ENCODE measurements around the gene SMYD3.

SMYD3 gene

DNA sequence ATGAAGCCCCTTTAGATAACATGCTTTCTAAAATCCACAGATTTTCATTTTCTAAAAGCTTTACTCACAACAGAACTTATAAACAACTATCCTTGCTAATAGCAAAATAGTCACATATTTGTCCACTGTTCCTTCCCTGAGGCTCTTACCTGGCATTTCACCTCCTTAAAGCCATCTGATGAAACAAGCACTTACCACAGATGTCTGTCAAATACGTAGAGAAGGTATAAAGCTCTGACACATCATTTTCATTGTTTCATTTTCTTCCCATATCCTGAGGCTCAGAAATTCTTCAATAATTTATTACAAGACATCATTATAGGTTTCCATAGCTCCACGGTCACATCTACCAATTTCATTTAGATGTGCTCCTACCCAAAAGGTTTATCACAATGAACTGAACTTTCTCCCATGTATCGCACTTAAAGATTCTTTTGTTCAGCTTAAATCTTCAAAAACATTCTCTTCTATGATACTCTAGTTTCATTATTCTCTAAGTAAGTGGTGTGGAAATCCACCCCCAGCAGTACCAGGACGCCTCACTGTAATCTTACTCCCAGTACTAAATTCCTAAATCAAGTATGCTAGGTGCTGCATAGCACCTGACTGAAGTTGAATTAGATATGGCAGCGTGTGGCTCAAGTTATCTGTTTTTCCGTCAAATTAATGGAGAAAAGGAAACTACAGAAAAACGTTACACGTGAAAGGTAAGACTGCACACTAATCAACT is 569.6 kb downstream of the SMYD3 start:
- DNase-seq = no peak

DNA sequence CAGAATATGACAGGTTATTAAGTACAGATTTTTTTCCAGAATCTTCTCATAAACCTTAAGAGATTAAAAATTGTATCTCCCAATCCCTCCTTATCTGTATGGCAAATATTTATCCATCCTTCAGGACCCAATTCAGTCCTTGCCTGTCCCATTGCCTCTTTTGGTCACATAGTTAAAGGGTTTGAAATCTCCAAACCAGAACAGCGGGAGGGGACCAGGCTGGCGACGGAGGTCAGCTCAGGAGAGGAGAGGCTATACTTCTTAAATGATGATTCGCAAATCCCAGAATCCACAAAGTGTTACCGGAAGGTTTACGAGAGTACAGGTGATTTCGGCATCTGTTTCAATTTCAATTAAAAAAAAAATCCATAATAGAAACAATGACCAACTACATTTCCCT is 572.7 kb downstream of the SMYD3 start:
- no peak for DNase-seq

DNA sequence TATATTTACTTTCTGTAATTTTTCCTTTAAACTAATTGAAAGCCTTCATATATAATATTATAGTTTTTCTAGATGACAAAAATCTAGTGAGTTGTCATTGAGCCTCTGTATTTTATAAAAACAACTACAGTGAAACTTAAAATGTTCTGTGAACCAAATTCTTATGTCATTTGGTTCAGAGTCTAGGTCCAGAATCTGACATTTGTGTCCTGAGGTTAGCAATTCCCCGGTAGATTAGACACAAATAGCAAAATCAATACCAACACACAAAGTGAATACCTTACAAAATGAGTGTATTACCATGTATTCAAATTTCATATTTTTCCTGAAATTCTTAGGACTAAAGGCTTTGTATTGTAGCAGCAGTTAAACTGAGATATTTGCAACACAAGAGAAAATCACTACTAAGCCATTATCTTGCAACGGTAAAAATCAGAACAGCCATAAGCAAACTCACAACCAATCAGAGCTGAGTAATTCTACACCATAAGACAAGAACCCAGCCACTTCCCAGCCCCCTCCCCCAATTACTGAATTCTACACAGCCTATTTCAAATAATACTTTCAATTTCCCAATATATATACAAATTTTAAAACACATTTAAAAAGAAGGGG is 573.5 kb downstream of the SMYD3 start:
- no peak for DNase-seq

DNA sequence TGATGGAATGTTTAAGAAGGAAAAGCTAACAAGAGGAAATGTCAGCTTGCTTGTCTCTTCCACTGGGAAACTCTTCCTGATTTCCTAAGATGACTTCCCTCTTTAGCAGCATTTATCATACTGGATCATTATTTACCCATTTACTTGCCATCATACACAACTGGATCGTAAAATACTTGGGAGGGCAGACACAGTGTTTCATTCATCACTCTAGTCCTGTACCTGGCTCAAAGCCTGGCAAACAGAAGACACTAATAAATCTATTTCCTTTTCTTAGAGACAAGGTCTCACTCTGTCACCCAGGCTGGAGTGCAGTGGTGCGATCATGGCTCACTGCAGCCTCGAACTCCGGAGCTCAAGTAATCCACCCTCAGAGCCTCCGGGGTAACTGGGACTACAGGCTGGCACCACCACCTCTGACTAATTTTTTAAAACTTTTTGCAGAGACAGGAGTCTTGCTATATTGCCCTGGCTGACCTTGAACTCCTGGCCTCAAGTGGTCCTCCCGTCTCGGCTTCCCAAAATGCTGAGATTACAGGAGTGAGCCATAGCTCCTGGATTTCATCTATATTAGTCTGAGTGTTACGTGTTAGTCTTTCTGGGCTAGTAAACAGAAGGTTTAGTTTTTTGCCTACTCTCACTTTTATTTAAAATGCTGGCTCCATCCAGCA is 574.6 kb downstream of the SMYD3 start:
- DNase-seq = no peak

DNA sequence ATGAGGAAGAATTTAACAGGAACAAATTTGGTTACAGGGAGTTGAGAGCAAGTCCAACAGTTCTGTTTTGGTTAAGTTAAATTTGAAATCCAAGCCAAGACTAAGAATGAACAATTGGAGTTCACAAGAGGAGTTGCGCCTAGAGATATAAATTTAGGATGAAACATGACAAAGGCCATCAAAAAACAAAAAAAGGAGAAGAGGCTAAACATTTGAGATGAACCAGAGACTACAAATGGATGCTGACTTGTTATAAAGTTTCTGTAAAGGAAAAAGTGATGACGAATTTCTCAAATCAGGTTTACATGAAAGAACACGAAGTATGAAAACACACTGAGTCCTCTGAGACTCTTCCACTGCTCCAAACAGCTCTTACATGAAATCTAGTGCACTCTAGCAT is 575.6 kb downstream of the SMYD3 start:
- DNase-seq = no peak

DNA sequence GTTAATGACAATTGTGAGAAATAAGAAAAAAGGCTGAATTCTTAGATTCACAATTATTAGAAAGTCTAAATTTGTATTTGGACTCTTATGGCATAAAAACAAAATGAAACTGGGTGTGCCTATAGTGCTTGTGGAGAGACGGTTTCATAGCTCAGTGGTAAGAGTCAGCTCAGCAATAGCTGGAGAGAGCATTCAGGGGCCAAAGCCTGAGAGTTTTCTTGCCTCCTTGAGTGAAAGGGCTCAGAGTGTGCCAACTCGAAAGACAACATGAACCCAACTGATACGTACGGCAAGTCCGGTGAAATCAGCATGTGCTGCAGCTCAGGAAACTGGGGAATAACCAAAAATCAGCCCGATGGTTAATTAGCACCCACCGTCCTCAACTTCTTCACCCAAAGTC is 577.9 kb downstream of the SMYD3 start:
- DNase-seq = no peak

DNA sequence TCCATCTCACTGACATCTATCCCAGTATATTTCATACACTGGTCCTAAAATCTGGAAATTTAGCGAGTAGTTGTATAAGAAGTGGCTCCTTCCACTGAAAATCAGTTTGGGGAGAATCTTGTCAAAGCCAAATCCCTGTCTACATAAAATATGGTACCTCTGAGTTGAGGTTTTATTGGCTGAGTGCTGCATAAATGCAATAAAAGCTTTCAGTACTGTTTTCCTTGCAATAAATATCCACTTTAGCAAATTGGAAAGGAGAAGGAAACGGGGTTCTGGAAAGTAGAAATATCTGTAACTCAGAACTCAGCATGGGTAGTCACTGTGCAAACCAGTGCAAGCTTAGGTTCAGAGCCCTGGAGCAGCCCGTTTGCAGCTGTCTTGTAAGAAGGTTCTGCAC is 580.2 kb downstream of the SMYD3 start:
- no peak for DNase-seq

DNA sequence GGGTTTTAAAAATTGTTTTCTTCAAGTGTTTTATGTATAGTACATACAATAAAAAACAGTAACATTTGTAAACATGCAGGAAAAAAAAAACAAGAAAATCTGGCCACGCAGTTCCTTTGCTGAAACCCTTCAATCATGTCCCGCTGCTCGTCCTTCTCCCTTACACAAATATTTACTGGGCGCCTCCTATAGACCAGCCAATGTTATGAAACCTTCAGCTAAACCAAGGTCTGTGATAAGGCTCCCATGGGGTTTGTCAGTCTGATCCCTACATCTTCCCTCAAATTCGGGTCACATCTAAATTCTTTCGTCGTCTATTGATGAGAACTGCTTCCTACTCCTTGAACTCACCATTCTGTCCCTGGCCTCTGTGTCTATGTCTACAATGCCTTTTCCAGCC is 583.9 kb downstream of the SMYD3 start:
- DNase-seq = no peak

DNA sequence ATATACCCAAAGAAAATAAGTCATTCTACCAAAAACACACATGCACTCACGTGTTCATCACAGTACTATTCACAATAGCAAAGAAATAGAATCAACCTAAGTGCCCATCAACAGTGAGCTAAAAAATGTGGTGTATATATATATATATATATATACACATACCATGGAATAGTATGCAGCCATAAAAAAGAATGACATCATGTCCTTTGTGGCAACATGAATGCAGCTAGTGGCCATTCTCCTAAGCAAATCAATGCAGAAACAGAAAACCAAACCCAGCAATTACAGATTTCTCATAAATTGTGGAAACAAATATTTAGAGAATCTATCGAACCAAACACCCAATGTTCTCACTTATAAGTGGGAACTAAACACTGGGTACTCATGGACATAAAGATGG is 585.7 kb downstream of the SMYD3 start:
- no peak for DNase-seq

DNA sequence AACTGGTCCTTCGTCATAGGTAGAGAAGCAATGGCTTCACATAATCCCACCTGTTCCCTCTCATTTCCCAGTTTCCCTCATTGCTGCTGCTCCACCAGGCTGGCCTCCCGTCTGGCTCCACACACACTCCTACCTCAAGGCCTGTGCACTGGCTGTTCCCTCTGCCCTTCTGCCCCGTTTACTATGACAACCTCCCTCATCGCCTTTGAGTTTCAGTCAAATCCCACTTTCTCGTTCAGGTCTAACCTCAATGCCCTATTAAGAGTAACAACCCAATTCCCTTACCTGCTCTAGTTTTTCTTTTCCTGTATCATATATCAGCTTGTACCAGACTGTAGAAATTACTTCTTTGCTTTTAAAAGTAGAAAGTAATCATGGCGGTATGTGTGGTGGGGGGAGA is 589.7 kb downstream of the SMYD3 start:
- no peak for DNase-seq

DNA sequence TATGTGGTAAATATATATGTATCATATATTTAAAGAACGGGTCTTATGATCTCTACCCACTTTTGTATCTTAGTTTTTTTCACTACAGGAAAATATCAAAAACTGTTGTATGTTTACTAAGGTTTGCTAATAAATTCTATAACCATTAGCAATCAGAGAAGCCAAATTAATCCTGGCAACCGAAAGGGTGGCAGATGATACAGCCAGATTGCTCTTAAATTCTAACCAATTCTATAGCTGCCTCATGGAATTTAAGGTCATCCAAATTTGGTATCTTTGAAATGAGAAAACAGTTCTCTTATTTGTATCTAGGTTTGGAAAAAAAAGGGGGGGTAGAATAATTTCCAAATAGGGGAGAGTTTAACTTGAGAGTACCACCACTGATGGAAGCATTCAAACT is 591.2 kb downstream of the SMYD3 start:
- DNase-seq = no peak

DNA sequence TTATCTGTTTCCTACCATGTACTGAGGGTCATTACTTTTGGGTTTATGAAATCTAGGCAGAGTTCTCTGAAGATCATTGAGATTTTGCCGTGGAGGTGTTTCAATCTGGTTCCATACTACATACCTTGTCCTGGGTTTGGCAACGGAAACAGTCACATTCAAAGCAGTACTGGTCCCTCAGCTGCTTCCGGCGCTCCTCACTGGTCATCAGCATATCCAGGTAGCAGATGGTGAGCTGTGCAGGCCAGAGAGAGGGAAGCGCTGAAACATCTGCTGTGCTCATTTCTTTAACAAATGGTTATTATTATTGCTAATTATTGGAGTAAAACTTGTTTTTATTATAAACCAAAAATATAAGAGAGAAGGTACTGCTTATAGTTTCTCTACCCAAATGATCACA is 591.7 kb downstream of the SMYD3 start:
- DNase-seq = no peak

DNA sequence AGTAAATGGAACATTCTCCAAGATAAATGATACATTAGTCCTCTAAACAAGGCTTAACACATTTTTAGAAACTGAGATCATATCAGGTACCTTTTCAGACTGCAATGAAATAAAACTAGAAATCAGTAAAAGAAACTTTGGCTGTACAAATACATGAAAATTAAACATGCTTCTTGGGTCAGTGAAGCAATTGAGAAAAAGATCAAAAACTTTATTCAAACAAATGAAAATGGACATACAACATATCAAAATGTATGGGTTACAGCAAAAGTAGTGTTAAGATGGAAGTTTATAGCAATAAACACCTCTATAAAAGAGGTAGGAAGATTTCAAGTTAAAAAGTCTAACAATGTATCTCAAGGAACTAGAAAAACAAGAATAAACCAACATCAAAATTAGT is 598.5 kb downstream of the SMYD3 start:
- no peak for DNase-seq

DNA sequence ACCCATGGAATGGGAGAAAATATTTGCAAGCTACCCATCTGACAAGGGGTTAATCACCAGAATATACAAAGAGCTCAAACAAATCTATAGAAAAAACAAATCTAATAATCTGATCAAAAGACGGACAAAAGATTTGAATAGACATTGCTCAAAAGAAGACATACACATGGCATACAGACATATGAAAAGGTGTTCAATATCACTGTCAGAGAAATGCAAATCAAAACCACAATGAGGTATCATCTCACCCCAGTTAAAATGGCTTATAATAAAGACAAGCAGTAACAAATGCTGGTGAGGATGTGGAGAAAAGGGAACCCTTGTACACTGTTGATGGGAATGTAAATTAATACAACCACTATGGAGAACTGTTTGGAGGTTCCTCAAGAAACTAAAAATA is 600.9 kb downstream of the SMYD3 start:
- no peak for DNase-seq

DNA sequence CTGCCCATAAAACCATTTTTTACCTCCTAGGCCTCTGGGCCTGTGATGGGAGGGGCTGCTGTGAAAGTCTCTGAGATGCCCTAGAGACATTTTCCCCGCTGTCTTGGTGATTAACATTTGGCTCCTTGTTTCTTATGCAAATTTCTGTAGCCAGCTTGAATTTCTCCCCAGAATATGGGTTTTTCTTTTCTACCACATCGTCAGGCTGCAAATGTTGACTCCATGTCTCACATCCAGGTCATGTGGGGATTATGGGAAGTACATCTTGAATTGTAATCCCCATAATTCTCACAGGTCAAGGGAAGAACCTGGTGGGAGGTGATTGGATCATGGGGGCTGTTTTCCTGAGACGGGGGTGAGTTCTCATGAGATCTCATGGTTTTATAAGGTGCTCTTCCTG is 603.2 kb downstream of the SMYD3 start:
- DNase-seq = no peak

DNA sequence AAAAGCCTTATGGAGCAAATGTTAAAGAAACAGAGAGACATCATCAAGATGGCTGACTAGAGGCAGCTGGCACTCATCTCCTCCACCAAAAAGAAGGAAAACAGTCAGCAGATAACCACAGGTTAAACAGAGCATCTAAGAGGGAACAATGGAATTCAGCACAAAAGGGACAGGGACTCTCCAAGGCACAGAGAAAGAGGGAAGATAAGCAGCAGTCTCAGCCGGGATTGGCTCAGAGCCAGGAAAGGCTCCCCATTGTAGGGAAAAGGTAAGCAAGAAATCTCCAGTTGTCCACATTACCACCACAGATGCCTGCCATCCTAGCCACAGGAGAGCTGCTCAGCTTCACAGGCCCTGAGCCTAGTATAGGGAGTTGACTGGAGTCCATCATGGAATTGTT is 605.5 kb downstream of the SMYD3 start:
- no peak for DNase-seq

DNA sequence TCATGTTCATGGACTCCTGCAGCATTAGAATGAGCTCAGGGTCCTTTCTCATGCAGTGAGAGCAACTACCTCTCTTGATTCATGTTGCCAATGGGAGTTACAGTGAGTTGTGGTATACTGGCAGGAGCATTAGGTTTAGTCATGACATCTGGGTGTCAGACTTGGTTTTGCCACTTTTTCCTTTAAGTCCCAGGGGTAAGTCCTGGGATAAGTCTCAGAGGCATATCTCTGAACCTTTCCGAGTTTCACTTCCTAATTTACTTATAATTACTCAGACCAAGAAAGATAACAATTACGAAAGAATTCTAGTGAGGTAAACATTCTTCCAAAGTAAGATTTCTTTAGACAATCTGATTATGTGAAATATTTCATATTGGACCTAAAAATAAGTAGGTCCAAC is 606.0 kb downstream of the SMYD3 start:
- DNase-seq = no peak

DNA sequence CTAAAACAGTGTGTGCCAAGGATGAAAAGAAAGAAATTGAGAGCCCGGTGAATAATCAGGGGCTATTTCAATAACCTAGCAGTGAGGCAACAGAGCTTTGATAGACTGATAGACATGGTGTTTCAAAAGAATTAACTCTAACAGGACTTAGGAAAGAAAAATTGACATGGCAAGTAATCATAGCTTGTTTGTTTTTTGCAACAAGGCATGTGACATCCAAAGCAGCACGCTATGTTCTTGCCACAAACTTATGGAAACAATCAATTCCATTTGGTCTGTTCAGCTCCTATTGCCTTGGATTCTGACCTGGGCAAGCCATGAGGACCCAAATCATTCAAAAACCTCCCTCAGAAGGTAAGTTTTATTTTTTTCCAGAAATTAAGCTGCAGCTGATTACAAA is 608.5 kb downstream of the SMYD3 start:
- no peak for DNase-seq

DNA sequence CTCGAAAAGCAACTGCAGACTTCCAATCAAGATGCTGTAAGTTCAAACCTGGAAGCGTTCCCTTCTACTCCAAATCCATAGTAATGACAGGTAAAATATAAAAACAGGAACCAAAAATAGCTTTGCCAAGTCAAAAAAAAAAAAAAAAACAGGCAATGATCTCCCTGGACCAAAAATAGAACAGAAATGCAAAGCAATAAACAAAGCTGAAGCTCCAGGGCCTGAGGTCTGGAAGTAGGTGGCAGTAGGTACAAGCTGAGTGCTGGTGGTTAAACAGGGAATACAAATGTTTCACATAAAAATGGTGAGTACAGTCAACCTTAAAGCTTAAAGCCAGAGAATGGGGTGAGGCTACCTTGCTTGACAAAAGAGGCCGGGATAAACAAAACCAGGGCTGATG is 610.8 kb downstream of the SMYD3 start:
- no peak for DNase-seq

DNA sequence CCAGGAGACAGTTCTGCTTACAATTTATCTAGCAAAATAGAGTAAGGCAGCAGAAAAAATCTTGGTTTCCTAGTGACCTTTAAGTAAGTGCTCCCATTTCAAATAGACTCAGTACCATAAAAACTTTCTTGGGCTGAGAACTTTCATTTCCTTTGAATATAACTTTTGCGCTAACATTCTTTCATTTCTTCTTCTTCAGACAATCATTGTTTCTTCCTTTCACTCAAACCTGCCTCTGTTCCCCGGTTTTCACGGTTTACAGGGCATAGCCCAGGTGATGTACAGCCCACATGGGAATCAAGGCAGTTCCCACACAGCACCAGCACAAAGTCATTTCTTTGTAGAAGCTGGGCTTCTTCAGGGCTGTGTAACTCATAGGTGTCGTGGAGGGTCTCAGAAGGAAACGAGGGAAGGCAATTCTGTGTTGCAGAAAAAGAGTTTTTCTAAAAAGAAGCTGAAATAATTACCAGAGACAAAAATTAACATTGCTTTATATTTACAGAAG is 611.6 kb downstream of the SMYD3 start:
- DNase-seq = no peak

DNA sequence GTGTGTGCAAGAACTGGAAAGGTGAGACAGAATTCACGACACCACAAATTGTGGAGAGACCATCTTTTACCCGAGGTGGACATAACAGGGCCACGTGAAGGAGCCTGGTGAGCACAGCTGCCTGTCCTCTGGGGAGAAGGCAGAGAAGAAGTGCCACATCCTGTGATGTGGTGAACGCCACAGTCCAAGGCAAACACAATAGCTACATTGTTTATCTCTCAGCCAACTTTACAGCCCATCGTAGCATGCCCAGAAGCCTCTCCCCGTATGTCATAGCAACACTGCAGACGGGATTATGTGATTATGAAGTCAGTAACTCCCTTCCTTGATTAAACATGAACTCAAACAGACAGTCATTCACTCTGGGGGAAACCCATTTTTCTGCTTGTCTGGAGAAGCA is 612.2 kb downstream of the SMYD3 start:
- no peak for DNase-seq

DNA sequence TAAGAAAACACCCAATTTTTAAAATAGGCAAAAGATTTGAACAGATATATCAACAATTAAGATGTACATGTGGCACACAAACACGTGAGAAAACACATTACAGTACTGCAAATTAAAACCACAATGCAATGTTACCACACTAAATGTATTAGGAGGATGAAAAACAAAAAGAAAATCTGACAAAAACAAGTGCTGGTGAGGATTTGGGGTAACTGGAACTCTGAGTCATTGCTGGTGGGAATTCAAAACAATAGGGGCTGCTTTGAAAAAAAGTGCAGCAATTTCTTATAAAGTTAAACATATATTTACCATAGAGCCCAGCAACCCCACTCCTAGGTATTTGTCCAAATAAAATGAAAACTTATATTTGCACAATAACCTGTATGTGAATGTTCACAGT is 614.1 kb downstream of the SMYD3 start:
- DNase-seq = no peak

DNA sequence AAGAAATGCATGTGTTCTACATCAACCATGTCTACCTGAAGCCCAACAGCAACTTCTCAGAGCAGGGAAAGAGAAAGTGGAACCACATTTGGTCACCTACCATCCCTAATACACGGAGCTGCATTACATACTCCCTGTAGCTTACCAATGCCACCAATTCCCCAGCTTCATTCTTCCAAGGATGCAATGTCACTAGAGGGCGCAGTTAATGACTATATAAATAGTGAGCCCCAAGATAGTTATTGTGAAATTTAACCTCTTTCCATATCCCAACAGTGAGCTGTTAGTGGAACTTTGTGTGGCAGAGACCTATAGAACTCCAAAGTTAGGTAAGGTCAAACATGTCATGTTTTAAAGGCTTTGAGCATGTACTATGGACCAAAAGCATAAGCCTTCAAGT is 618.3 kb downstream of the SMYD3 start:
- peak in 1 of 2 donors; percentile 36 for DNase-seq

DNA sequence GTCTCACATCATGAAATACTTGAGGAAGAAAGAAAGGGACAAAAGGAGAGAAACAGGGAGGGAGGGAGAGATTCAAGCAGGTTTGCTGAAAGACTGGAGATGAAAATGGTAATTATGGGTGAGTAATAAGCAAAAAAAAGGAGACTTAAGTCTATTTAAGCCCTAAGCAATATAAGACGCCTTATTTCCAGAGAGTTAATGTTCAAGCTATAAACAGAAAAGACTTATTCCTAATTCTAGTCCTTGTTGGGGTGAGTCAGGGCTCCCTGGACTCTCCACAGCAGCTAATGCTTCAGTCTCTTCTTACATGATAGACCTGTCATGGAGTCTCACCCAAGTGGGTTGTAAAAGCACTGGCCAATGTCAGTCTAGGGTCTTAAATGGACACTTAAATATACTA is 619.2 kb downstream of the SMYD3 start:
- DNase-seq = no peak
